ENCODE measurements around the gene ATXN2L.

GRCh38 chr16:28867241-28867640, 44.4 kb downstream of the ATXN2L start:
- TF ChIP-seq CTCF (IDR thresholded peaks at IDR 0.05) (no peak), EP300 (IDR thresholded peaks at IDR 0.05) (no peak), POLR2A (IDR thresholded peaks at IDR 0.05; ENCODE audit: low read depth) (no peak)

Measured in esophagus muscularis mucosa (tissue), 4 donors.